B cell (primary cell): Measurements from ENCODE around the gene TCP11L2.

ENCODE experiments used
- CTCF ChIP-seq: fragments of 200-600 bp; IDR thresholded peaks from one replicate; pipeline ENCODE4 v1.8.0; 2022; ENCODE audit warnings: antibody characterized with exemption, mild to moderate bottlenecking
- EZH2 ChIP-seq: IDR thresholded peaks from 2 replicates; pipeline ENCODE4 v1.6.1; 2012; ENCODE audit warnings: borderline replicate concordance, low read depth, mild to moderate bottlenecking, moderate library complexity, low read length; ENCODE audit not compliant: insufficient read depth, poor library complexity, severe bottlenecking

GRCh38 chr12:106275458-106275857, 27.1 kb upstream of the TCP11L2 start:
- TF ChIP-seq CTCF = no peak
- TF ChIP-seq EZH2 = no peak
